Cortex of kidney (tissue), 1 donor: Measurements from ENCODE around the gene SEC14L5.

Experiments
- DNase-seq: peaks from one replicate; lab custom pipeline; 2025; lab: John Stamatoyannopoulos, UW

The SEC14L5 gene

DNA sequence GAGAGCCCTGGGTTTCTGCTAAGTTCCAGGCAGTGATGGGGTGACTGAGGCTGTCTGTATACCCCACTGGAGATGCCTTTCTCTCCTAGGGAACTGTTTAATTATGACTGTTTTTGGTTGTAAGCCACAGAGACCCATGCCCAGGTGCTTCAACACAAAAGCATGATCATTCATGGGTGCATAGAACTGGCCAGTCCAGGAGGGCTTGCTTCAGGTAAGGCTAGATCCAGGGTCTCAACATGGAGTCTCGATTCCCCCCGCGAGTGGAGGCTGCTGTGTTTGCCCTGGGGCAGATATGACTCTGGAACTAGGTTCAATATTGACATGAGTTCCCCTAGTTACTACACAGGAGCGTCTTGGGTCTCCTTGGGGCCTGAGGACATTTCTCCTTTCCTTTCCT is 57.8 kb downstream of the SEC14L5 start:
- no peak for DNase-seq

DNA sequence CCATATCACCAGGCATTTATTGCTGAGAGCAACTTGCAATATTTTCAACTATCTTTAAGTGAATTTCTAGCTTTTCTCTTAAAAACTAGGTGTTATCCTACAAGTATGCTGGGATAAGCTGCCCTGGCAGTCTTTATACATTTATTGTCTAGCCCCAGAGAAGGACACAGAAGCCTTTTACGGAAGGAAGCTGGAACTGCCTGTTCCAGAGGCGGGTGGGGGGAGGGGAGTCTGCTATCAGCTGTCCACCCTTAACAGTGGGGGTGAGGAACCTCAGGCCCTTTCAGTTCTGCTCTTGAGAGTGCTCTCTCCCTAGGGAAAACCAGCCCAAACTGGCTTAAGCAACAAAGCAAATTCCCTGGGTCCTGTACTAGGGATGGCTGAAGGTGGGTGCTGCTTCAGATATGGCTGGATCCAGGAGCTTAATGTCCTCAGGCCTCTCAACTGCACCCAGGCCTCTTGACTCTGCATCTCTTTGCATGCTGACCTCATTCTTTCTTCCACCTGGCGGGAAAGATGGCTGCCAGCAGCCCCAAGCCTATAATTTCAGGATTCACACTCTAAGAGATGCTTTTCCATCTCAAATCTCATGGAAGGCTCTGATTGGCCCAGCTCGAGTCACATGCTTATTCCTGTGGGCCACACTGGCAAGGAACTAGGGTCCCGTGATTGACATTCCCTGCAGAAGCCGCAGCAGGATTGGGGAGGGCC is 59.0 kb downstream of the SEC14L5 start:
- no peak for DNase-seq

GRCh38 chr16:5017678-5017969 is 59.5 kb downstream of the SEC14L5 start:
- DNase-seq, result no peak

DNA sequence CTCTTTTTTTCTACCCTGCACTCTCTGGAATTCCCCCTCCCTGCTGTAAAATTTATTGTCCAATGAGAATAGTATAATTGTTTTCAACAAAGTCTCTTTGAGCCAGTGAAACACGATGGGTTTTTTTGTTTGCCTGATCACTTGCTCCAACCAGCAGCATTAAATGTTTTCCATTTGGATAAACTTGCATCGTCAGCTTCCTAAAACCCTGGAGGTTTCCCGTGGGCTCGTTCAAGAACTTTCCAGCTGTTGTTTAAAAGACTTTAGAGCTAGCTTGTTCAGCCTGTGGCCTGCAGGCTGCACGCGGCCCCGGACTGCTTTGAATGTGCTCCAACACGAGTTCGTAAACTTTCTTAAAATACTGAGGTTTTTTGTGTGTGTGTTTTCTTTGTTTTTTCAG is 60.7 kb downstream of the SEC14L5 start:
- DNase-seq, result no peak

- no peak for DNase-seq
Measured at GRCh38 chr16:5019775-5020174, 61.6 kb downstream of the SEC14L5 start.

DNA sequence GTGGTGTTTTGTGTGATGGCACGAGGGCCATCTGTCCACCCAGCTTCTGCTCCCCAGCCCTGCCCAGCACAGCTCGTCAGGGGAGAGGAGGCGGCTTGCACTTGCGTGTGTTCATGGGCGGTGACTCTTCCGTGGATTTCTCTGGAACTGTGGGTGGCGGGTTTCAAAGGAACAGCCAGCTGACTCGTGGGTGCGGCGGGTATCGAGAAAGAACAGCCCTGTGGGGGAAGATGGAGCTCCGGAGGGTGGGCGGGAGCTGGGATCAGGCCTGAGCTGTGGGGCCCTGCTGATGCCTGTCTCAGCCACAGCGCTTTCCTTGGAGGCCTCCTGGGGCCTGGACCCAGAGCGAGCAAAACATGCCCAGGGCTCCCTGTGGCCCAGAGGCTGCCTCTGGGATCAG is 62.4 kb downstream of the SEC14L5 start:
- DNase-seq, result no peak

DNA sequence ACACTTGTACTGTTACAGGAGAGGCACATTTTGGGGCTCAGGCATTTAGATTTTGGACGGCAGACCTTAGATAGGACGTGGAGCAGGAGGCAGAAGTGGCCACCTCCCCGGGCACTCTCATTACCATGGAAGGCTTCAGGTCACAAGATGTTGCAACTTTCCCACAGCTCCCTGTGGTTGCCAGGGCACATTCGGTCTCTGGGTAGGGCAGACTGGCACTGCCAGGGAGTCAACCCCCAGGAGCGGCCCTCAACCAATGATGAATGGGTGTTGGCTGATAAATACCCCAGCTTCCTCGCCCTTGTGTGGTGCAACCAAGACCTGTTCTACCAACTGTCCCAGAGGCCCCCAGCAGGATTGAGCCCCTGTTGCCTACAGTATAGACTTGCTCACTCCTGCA is 64.4 kb downstream of the SEC14L5 start:
- no peak for DNase-seq

- no peak for DNase-seq
Measured at GRCh38 chr16:5024632-5025031, 66.5 kb downstream of the SEC14L5 start.

DNA sequence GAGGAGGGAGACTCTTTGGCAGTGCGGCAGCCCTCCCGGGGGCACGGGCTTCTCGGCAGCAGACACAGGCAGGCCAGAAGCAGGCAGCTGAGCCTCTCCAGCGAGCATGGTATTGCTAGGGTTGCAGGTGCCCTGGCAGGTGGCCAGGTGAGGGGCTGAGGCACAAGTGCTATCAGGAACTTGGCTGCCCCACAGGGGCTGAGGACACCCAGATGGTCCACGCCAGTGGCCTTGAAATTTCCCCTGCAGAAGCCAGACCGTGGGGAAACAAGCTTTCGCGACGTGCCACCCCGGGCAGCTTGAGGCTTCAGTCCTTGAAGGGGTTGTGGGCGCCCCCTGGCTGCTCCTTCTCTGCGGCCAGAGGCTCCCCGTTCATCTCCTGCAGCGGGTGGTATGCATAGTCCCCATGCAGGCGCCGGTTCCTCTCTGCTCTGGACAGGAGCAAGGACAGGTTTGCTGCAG is 67.1 kb downstream of the SEC14L5 start:
- DNase-seq, result no peak

GRCh38 chr16:5026664-5027063 is 68.5 kb downstream of the SEC14L5 start:
- DNase-seq, result no peak

DNA sequence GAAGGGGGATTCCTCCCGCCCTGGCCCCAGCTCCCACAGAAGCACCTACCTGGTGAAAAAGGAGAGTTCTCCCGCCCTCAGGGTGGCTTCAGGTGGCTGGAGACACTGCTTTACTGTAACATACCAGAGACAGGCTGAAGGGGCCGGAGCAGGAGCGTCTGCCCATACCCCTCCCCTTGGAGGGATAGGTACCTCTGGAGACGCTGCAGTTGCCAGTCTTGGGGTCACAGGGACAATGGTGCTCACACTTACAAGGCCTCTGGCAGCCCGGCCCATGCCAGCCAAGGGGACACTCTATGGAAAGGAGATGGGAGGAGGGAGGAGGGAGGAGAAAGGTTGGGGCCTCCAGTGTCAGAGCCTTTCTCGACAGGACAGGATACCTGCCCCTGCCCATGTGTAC is 69.0 kb downstream of the SEC14L5 start:
- no peak for DNase-seq

- DNase-seq, result no peak
Measured at GRCh38 chr16:5027575-5028235, 69.6 kb downstream of the SEC14L5 start.

DNA sequence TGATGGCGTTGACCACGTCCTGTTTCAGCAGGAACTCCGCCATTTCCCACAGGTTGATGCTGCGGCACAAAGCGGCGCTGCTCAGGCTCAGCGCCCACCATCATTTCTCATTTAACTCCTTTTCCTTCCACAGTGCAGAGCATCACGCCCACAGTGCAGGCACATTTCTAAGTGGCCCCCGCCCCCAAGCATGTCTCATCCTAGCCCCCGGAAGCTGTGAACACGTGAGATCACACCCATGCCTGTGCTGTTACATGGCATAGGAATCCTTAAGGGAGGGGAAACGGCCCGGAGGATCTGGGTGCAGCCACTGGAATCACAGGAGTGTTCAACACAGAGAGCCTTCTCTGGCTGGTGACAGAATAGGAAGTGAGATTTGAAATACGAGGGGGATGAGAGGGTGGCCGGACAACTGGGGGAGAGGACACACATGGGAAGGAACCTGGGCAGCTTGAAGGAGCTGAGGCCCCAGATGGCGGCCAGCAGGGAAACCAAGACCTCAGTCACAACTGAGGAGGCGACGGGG is 70.9 kb downstream of the SEC14L5 start:
- no peak for DNase-seq

- no peak for DNase-seq
Measured at GRCh38 chr16:5030251-5030870, 72.2 kb downstream of the SEC14L5 start.

GRCh38 chr16:5031601-5032000 is 73.5 kb downstream of the SEC14L5 start:
- DNase-seq, result no peak

GRCh38 chr16:5032748-5033167 is 74.6 kb downstream of the SEC14L5 start:
- DNase-seq, result no peak

GRCh38 chr16:5033256-5034166 is 75.4 kb downstream of the SEC14L5 start, which contains the start of gene NAGPA:
TSS of gene NAGPA (minus strand) at chr16:5033935. CDS start at chr16:5033914, 21 bp downstream.
- DNase-seq, result no peak

DNA sequence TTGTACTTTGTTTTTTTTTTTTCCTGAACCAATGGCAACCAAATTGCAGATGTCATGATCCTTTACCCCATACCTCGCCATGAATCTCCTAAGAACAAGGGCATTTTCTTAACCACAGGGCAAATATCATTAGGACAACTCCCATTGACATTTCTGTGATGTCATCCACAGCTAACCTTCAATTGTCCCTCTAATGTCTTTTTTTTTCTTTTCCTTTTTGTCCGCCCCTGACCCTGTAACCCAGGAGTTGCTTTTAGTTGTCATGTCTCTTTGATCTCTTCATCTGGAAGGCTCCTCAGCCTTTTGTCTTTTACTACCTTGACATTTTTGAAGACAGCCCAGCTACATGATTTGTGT is 76.0 kb downstream of the SEC14L5 start:
- no peak for DNase-seq

GRCh38 chr16:5035909-5036227 is 77.7 kb downstream of the SEC14L5 start:
- no peak for DNase-seq

GRCh38 chr16:5036228-5037156 is 78.4 kb downstream of the SEC14L5 start:
- DNase-seq, result no peak

DNA sequence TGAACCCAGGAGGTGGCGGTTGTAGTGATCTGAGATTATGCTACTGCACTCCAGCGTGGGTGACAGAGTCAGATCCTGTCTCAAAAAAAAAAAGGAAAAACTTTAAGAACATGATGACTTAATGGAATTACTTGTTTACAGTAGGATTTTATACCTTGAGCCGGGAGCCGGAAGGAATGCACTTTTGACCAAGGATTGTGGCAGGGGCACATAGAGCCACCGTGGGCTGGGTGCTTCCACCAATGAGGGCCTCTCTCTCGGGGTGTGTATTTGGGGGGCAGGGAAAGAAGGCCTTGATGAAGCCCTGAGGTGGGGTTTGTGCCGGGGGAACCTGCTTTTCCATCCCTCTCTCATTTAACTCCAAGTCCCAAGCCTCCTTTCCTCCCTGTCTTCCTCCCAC is 82.3 kb downstream of the SEC14L5 start:
- DNase-seq, result no peak
